Activated CD4-positive, CD25-positive, alpha-beta regulatory T cell treated with anti-CD3 and anti-CD28 coated beads, Interleukin-2, amount 50 U/mL, for 16 hours (primary cell): Measurements from ENCODE around the gene PCDH19.

Experiments used
- DNase-seq: peaks from one replicate; pipeline ENCODE4 v3.0.0-alpha.2; 2020; ENCODE audit warnings: low read depth, low spot score

Gene PCDH19

DNA sequence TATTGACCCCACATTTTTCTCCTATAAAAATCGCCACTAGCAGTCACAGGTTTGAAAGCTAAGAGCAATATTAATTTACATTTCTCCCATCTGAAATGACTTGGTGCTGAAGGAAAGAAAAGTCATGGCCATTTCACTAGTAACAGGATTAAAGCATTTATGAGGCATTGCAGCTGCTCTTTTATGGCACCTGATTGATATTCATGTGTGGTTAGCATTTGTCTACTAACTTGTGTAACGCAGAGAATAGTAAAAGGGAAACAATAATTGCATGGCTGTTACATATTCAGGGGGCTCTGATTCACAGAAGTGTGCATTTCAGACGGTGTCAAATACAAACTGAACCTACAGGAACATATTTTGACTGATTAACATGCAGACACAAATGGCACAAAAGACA, 5.2 kb downstream of the PCDH19 start:
- DNase-seq = no peak

GRCh38 chrX:100395781-100396180, 14.3 kb downstream of the PCDH19 start:
- DNase-seq = no peak

DNA sequence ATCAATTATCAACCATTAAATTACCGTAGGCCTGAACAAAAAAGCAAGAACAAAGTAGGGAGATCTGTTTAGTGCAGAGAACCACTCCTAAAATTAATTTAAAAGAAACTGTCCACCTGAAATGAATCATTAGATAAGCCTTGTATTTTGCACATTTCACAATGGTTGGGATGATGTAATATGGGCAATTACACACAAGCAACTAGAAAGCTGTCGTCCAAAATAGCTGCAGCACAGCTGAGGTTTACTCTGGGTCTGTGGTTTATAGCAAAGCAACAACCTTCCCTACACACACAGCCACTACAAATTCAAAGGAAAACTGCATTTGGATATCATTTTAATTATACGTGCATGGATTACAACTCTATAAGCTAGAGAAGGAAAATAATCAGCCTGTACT, 28.5 kb downstream of the PCDH19 start:
- no peak for DNase-seq

GRCh38 chrX:100379388-100379986, 30.6 kb downstream of the PCDH19 start:
- no peak for DNase-seq

DNA sequence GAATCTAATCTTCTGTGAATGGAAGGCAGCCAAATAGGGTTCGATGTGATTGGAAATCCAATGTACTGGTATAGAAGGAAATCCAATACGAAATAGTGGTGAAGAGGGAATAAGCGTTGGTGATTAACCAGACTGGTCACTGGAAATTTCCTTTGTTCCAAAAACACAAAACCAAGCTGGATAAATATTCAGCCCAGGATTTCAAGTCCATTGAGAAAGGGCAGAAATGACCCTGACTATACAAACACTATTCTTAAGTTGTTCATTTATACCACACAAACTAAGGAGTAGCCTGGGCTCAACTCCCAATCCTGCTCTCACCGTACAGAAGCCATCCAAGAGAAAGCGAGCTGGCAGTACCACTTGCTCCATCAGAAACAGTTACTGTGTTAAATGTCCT, 32.2 kb downstream of the PCDH19 start:
- no peak for DNase-seq

GRCh38 chrX:100376576-100376975, 33.5 kb downstream of the PCDH19 start:
- no peak for DNase-seq

- DNase-seq = no peak
Observed at GRCh38 chrX:100373673-100374072, 36.4 kb downstream of the PCDH19 start.

GRCh38 chrX:100368167-100368566, 41.9 kb downstream of the PCDH19 start:
- DNase-seq = no peak

DNA sequence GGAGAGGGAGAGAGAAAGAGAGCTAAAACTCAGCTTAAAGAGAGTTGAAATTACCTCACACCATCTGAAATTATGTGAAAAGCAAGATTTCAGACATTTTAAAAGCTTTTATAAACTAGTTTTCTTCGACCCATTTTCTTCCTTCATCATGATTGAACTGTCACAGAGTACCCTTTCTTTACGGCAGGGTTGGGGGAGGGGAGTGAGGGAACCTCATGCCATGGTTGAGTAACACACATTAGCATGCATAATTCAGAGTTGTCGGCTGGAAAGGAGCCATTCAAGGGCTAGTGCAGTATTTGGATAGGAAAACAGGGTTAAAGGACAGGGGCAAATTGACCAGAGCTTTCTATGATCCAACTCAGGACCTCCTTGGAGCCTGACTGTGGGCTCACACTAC, 46.2 kb downstream of the PCDH19 start:
- DNase-seq = no peak

- no peak for DNase-seq
Observed at GRCh38 chrX:100358766-100359165, 51.3 kb downstream of the PCDH19 start.

DNA sequence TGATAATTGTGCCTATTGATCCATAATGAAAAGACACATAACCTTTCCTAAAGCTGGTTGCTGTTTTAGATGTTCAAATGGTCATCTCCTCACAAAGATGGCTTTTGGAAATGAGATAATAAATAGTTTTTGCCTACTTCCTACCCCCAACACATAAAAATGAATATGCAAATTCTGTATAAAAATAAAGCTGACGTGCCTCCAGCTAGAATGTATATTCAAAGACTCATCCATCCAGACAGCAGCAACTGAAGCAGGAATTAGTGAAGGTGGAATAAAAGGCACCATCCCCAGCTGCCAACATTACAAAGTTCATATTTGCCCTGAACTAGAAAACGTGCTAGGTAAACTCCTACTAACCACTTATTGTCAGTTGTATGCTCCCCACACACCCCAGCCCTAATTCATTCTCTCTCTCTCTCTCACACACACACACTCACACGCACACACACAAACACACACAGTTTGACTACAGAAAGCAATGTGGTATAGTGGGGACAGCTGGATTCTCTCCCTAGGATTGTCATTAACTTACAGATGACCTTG, 53.6 kb downstream of the PCDH19 start:
- DNase-seq = no peak

DNA sequence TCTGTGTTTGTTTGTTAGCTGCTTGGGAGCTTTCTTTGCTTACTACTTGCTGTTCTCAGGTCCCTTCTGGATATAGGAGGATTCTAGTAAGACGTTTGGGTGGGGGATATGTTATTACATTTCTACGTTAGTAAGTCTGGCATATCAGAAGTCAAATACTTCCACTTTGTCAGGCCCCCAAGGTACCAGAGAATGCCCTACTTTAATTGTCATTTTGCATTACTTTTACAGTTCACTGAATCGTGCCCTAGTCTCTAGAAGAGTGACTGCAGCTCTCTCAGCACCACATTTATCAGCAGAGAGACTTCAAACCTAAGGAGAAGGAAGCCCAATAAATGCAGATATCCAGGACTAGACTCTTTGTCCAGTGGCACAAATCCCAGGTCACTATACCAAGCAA, 54.4 kb downstream of the PCDH19 start:
- DNase-seq = no peak

- no peak for DNase-seq
Observed at GRCh38 chrX:100353326-100353725, 56.7 kb downstream of the PCDH19 start.

- no peak for DNase-seq
Observed at GRCh38 chrX:100350704-100351489, 59.2 kb downstream of the PCDH19 start.

- DNase-seq = no peak
Observed at GRCh38 chrX:100349391-100349790, 60.7 kb downstream of the PCDH19 start.

GRCh38 chrX:100341142-100341510, 68.9 kb downstream of the PCDH19 start:
- no peak for DNase-seq

DNA sequence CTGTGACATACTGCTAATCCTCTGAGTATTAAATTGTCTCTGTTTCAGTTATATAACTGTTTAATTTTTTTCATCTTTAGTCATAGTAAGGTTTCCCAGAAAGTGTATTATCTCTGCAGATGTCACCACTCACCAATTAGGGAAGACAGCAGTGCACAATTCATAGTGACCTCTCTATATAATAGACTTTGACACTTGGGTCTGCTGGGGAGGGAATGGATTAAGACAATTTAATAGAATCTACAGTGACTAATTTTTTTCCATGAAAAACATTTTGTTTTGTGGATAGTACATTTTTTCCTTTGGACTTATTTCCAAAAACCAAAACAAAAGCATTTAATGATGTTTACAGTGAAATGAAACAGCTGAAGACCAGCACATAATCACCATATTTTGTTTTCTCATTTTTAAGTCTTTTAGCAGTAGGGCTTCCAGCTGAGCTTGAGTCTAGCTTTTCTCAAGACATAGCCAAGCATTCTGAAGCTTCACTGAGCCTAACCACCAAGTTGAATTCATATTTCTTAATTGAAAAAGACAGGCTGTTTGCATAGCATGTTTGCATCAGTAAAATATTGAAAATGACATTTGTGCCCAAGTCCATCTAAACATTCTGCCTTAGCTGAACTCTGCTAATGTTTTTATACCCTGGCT, 69.5 kb downstream of the PCDH19 start:
- no peak for DNase-seq

- DNase-seq = no peak
Observed at GRCh38 chrX:100328351-100328750, 81.7 kb downstream of the PCDH19 start.

DNA sequence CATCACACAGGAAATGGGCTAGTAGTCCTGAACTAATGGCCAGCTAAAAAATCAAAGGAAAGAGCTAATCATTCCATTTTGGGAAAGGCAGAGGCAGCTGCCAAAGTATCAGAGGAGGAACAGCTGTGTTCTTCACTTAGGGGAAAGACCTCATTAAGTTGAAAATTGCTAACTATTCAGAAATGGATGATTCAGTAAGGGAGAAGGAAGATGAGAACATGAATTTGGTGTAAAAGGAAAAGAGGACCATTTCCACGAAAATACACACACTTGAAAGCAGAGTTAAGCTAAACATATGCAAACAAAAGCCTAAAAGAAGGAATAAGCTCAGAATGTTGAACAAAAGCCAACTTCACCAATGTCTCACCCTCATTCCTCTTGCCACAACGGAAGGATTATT, 90.4 kb downstream of the PCDH19 start:
- DNase-seq = no peak

DNA sequence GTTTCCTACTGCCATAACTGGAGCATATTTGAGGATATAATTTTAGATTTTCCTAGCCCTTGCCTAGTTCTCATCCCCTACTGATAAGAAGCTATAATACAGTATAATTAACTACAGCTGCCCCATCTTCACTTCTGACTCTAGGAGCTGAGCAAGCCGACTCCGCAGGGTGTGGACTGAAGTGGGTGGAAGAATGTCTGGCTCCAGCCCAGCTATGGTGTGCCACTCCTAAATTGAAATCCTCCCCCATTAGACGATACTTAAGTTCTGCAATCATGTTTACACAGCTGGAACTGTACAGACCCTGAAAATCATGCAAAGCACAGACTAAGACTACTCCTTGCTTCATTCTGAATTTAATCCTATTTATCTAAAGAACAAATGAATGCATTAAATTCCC, 93.1 kb downstream of the PCDH19 start:
- DNase-seq = no peak

DNA sequence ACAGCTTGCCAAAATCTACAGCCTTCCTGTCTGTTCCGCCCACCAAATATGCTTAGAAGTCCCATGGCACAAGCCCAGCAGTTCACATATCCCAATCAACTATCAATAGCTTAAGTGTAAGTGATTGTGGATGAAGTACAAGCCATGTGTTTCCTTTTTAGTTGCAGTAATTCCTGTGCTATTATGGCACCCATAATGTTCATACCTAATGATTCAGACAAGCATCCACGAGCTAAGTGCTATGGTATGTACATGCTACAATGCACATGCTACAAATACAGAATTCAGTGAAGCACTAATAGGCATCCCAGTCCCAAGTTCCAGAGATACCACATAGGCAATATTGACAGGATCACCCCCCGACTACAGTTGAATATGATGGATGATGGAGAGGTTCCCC, 94.5 kb downstream of the PCDH19 start:
- no peak for DNase-seq

- no peak for DNase-seq
Observed at GRCh38 chrX:100299559-100299958, 110.5 kb downstream of the PCDH19 start.

DNA sequence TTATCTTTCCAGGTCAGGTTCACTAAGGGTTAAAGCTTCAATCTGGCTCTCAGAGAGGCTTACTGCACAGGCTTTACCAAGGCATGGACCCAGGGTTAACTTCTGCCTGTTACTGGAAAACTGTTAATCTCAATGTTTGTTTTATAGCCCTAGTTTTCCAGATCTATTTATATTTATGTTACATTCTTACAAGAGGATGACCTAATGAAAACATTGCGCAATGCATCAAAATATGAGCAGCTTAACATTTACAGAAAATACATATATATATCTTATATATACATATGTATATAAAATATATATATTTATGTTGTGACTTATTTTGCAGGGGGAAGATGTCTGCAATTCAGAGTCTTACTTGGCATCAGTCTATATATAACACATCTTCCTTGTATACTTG, 112.3 kb downstream of the PCDH19 start:
- no peak for DNase-seq
